Measurements from ENCODE around the gene AIF1L.

DNA sequence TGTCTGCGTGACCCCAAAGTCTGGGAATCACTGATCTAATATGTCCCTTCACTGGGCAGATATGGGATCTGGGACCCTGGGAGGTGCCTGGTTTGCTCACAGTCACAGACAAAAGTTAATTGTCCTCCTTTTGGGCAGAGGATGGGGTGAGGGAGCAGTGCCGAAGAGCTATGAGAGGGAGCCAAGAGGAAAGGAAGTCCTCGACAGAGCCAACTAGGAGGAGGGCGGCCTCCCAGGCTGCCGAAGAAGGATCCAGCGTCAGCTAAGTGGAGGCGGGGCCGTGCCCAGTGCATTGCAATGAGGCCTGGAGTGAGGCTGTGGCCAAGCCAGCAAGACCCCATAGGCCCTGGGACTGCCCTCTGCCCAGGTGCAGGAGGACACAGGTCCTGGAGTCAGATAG, 11.4 kb downstream of the AIF1L start:
- TF ChIP-seq, protein P1, sequence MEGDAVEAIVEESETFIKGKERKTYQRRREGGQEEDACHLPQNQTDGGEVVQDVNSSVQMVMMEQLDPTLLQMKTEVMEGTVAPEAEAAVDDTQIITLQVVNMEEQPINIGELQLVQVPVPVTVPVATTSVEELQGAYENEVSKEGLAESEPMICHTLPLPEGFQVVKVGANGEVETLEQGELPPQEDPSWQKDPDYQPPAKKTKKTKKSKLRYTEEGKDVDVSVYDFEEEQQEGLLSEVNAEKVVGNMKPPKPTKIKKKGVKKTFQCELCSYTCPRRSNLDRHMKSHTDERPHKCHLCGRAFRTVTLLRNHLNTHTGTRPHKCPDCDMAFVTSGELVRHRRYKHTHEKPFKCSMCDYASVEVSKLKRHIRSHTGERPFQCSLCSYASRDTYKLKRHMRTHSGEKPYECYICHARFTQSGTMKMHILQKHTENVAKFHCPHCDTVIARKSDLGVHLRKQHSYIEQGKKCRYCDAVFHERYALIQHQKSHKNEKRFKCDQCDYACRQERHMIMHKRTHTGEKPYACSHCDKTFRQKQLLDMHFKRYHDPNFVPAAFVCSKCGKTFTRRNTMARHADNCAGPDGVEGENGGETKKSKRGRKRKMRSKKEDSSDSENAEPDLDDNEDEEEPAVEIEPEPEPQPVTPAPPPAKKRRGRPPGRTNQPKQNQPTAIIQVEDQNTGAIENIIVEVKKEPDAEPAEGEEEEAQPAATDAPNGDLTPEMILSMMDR (IDR thresholded peaks at IDR 0.05; ENCODE audit: low read depth, low read length, missing input control): no peak
- TF ChIP-seq, protein P2, sequence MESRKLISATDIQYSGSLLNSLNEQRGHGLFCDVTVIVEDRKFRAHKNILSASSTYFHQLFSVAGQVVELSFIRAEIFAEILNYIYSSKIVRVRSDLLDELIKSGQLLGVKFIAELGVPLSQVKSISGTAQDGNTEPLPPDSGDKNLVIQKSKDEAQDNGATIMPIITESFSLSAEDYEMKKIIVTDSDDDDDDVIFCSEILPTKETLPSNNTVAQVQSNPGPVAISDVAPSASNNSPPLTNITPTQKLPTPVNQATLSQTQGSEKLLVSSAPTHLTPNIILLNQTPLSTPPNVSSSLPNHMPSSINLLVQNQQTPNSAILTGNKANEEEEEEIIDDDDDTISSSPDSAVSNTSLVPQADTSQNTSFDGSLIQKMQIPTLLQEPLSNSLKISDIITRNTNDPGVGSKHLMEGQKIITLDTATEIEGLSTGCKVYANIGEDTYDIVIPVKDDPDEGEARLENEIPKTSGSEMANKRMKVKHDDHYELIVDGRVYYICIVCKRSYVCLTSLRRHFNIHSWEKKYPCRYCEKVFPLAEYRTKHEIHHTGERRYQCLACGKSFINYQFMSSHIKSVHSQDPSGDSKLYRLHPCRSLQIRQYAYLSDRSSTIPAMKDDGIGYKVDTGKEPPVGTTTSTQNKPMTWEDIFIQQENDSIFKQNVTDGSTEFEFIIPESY (IDR thresholded peaks at IDR 0.05): no peak
- TF ChIP-seq, protein P3, sequence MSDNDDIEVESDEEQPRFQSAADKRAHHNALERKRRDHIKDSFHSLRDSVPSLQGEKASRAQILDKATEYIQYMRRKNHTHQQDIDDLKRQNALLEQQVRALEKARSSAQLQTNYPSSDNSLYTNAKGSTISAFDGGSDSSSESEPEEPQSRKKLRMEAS (IDR thresholded peaks at IDR 0.05): no peak
- TF ChIP-seq, protein P4, sequence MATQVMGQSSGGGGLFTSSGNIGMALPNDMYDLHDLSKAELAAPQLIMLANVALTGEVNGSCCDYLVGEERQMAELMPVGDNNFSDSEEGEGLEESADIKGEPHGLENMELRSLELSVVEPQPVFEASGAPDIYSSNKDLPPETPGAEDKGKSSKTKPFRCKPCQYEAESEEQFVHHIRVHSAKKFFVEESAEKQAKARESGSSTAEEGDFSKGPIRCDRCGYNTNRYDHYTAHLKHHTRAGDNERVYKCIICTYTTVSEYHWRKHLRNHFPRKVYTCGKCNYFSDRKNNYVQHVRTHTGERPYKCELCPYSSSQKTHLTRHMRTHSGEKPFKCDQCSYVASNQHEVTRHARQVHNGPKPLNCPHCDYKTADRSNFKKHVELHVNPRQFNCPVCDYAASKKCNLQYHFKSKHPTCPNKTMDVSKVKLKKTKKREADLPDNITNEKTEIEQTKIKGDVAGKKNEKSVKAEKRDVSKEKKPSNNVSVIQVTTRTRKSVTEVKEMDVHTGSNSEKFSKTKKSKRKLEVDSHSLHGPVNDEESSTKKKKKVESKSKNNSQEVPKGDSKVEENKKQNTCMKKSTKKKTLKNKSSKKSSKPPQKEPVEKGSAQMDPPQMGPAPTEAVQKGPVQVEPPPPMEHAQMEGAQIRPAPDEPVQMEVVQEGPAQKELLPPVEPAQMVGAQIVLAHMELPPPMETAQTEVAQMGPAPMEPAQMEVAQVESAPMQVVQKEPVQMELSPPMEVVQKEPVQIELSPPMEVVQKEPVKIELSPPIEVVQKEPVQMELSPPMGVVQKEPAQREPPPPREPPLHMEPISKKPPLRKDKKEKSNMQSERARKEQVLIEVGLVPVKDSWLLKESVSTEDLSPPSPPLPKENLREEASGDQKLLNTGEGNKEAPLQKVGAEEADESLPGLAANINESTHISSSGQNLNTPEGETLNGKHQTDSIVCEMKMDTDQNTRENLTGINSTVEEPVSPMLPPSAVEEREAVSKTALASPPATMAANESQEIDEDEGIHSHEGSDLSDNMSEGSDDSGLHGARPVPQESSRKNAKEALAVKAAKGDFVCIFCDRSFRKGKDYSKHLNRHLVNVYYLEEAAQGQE (IDR thresholded peaks at IDR 0.05): no peak
- no peak for TF ChIP-seq FOXA1 (IDR thresholded peaks at IDR 0.05)
- TF ChIP-seq, protein P5, sequence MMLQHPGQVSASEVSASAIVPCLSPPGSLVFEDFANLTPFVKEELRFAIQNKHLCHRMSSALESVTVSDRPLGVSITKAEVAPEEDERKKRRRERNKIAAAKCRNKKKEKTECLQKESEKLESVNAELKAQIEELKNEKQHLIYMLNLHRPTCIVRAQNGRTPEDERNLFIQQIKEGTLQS (IDR thresholded peaks at IDR 0.05): no peak
- no peak for TF ChIP-seq GABPA (IDR thresholded peaks at IDR 0.05 in 1 of 2, conservative IDR thresholded peaks at IDR 0.05 in 1 of 2)
